ENCODE results near the gene VSIG2. TPM values are rescaled to one million over a fixed set of nuclear protein-coding genes. Genes with fewer than 3 reads are reported as not detected.

Gene VSIG2
- total RNA-seq, 1 donor from 2014 or later, result not detected

- intact Hi-C loops (cut with micrococcal nuclease), result no loop called here
Measured at GRCh38 chr11:124751391-124751740, 689 bp downstream of the VSIG2 start.

DNA sequence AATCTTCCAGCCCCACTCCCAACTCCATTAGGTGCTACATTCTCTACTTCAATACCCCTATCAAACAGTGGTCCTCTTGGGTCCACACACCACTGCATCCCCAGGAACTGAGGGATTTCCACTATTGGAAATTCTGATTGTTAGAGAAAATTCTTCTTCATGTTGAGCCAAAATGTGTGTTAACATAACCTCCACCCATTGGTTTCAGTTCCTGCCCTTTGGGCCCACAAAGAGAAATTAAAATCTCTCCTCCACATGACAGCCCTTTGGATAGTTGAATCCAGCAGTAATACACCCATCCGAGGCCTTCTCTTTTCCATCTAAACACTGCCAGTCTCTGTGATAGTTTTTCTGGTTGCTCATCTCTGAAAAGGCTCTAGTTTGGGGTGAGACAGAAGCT lies 2.1 kb downstream of the VSIG2 start:
- intact Hi-C loops (cut with micrococcal nuclease), result loop anchor here (5.0 to 10.0 kb wide), 4 partner anchors 362 to 1605 kb away; partner anchors contain the start of genes CDON, HYLS1, ST3GAL4 and TMEM218

DNA sequence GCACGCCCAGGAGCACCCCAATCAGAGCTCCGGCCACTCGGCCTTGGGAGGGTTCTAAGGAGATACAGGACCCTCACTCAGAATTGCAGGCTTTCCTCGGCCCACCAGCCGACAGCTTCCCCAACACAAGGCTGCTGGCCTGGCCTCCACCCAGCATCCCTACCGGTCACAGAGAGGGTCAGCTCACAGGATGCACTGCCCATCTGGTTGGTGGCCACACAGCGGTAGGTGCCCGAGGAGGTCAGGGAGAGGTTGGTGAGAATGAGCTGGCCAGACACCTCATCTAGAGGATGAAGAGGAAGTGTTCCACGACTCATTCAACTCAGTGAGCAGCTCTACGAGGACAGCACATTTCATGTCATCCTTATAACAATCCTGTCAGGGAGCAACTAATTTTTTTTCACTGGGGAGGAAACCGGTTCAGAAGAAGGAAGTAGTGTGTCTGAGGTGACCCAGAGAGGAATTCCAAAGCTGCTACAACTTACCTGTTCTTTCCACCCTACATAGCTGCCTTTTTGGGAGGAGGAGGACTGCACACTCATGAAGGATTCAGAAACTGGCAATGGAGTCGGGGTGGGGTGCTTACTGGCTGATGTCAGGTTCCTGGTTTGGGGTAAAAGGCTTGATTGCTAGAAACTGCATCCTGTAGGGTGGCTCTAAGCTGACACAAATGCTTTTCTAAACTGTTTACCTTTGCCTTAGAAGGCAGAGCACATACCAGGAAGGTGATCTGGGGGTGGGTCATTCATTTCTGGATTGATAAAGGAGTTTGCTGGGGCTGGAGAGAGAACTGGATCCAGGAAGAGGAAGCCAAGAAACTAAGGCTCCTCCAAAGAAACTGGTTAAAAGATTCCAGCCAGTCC lies 3.3 kb downstream of the VSIG2 start:
- intact Hi-C loops (cut with micrococcal nuclease), result loop anchor here (5.0 to 10.0 kb wide), 4 partner anchors 364 to 1606 kb away; partner anchors contain the start of genes CDON, HYLS1, ST3GAL4 and TMEM218

- intact Hi-C loops (cut with micrococcal nuclease), result loop anchor here (5.0 to 10.0 kb wide), 4 partner anchors 364 to 1607 kb away; partner anchors contain the start of genes CDON, HYLS1, ST3GAL4 and TMEM218
Measured at GRCh38 chr11:124748100-124748418, 4.0 kb downstream of the VSIG2 start.

DNA sequence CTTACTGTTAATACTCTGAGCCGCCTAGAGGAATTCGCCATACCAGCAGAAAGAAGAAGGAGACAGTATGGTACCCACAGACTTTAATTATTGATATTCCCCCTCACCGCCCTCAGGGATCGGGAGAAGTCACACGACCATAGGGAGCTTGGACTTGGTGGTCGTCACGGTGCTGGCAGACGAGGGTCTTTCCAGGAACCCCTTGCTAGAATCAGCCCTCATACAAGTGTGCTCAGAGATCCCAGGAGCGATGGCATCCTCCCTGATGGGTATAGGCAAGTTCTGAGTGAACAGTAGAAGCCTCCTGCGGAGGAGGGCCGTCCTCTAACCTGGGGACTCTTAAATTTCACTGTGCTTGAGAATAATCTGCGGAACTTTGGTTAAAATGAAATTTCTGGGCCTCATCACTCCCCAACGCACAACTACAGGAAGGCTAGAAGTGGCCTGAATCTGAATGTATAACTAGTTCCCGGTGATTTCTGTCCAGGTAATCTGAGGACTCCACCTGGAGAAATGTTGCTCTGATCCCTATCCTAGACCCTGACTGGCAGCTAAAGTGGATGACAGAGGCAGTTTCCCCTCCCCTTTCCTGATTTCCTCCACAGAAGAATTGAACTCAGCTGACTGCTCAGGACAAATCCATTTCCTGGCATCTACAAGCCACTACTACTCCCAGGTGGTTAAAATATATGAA lies 4.5 kb downstream of the VSIG2 start:
- intact Hi-C loops (cut with micrococcal nuclease), result loop anchor here (1.0 to 10.0 kb wide), 7 partner anchors 8 to 1607 kb away; partner anchors contain the start of genes CDON, HYLS1, NRGN and ST3GAL4

GRCh38 chr11:124746621-124747243 lies 5.3 kb downstream of the VSIG2 start:
- intact Hi-C loops (cut with micrococcal nuclease), result loop anchor here (1.0 to 10.0 kb wide), 13 partner anchors 7 to 1608 kb away; partner anchors contain the start of genes CDON, HYLS1, NRGN and SIAE

GRCh38 chr11:124745835-124746620 lies 6.0 kb downstream of the VSIG2 start:
- intact Hi-C loops (cut with micrococcal nuclease), result loop anchor here (1.0 to 10.0 kb wide), 11 partner anchors 12 to 1609 kb away; partner anchors contain the start of genes CDON, HYLS1, SIAE and SPA17

- intact Hi-C loops (cut with micrococcal nuclease), result loop anchor here (5.0 to 10.0 kb wide), 4 partner anchors 367 to 1609 kb away; partner anchors contain the start of genes CDON, HYLS1, ST3GAL4 and TMEM218
Measured at GRCh38 chr11:124745270-124745834, 6.7 kb downstream of the VSIG2 start.

- intact Hi-C loops (cut with micrococcal nuclease), result loop anchor here (10.0 kb wide), 2 partner anchors 1142 to 1612 kb away; partner anchors contain the start of genes HYLS1 and ST3GAL4
Measured at GRCh38 chr11:124743050-124743449, 9.0 kb downstream of the VSIG2 start.

GRCh38 chr11:124742555-124742954 lies 9.5 kb downstream of the VSIG2 start:
- intact Hi-C loops (cut with micrococcal nuclease), result loop anchor here (10.0 kb wide), 2 partner anchors 1142 to 1612 kb away; partner anchors contain the start of genes HYLS1 and ST3GAL4

- intact Hi-C loops (cut with micrococcal nuclease), result loop anchor here (1.0 to 10.0 kb wide), 5 partner anchors 23 to 1614 kb away; partner anchors contain the start of genes HYLS1 and ST3GAL4
Measured at GRCh38 chr11:124740277-124740882, 11.7 kb downstream of the VSIG2 start.

GRCh38 chr11:124739479-124740276 lies 12.4 kb downstream of the VSIG2 start, which contains the start of gene NRGN:
TSS of gene NRGN (plus strand) at chr11:124739942. CDS start at chr11:124740085, 143 bp downstream.
- intact Hi-C loops (cut with micrococcal nuclease), result loop anchor here (1.0 to 10.0 kb wide), 8 partner anchors 8 to 1615 kb away; partner anchors contain the start of genes HYLS1, SIAE, SPA17 and ST3GAL4

DNA sequence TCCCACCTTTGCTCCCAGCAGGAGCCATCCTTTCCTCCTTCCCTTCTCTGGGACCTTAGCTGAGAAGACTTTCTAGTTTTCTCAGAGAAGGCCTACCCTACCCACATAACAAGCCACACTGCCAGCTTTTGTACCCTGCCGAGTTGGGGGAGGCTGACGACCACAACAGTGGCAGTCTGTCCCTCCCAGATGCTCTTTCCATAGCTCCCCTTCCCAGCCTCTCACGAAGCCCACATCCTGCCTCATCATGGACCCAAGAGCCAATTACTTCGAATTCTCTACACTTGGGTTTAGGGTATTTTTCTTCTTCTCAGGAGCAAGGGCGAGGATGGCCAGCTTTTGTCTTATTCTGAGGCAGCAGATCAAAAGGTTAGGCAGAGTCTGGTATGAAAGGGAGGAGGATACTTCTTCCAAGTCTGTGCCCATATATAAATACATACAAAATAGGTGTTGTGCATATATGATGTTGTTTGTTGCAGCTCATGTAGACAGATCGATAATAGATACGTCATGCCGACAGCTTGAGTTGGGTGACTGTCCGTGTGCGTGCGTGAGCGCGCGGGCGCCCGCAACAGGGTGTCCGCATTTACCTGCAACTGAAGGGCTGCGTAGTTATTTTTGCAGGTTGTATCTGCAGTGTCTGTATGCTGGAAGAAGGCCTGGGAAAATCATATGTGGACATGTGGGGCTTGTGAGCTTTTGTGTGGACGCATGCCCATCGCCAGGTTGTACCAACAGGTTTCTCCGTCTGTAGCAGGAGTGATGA lies 13.2 kb downstream of the VSIG2 start:
- intact Hi-C loops (cut with micrococcal nuclease), result loop anchor here (1.0 to 5.0 kb wide), 3 partner anchors 8 to 622 kb away; partner anchors contain the start of genes SIAE, SPA17 and VWA5A

- intact Hi-C loops (cut with micrococcal nuclease), result loop anchor here (5.0 kb wide), 1 partner anchor 620 kb away; the partner anchor contains the start of gene VWA5A
Measured at GRCh38 chr11:124737638-124738305, 14.3 kb downstream of the VSIG2 start.

DNA sequence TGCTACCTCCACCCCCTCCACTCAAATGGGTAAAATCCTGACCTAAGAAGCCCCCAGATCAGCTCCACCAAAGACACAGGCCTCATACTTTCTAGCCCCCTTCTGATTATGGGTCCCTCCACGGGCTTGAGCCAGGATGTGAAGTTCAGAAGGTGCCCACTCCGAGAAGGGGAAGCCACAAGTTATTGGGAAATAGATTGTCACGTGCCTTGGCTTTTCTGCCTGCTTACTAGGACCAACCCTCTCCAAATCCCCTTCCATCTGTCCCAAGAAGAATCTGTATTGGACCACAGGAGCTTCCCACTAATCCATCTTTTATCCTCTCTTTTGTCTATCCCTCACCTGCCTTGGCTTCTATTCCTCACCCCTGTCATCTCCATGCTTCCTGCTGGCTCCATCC lies 15.3 kb downstream of the VSIG2 start:
- intact Hi-C loops (cut with micrococcal nuclease), result loop anchor here (5.0 kb wide), 1 partner anchor 619 kb away; the partner anchor contains the start of gene VWA5A

DNA sequence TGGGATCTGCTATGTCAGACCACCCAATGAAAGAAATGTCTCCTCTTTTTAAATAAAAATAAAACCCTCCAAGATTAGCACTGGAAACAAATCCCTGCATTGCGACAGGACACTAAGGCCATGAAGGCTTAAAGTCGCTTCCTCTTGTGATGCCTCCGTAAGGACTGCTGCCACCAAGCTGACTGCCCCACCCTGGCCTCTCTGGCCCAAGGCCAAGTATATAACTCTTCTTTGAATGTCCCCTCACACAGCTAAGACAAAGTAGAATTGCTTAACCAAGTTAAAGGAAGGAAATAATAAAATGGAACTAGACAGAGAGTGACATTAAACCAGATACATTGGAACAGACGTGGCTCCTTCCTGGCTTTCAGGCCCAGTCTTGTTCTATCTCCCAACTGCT lies 19.8 kb downstream of the VSIG2 start:
- intact Hi-C loops (cut with micrococcal nuclease), result no loop called here

DNA sequence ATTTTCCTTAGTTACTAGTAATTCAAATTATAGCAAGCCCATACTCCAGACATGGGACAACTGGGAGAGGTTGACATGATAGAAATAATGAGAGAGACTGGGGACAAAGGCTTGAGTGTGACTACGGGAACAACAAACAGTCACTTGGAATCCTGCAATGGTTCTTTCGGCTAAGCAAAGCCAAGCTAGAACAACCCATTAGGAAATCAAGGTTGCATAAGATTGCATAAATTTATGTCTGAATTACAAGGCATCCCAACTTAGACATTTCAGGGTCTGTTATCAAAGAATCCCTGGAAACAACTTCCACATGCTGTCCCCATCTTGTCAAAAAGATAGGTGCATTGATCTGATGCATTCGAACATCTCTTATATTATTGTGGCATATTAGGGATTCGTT lies 22.5 kb downstream of the VSIG2 start:
- intact Hi-C loops (cut with micrococcal nuclease), result no loop called here
